Ovary (tissue), 3 donors: ENCODE data around the gene SPATA2L.

Source experiments
- CTCF ChIP-seq, 3 donors: fragments of 450-650 bp in 2 of 3; fragments of 200-600 bp in 1 of 3; IDR thresholded peaks; one replicate each; pipeline versions ENCODE4 v1.5.1 to v1.8.0; 2016 to 2022; ENCODE audit warnings: antibody characterized with exemption in 3 of 3, mild to moderate bottlenecking in 1 of 3
- EP300 ChIP-seq: sonication (generic); formaldehyde crosslinking; IDR thresholded peaks from one replicate; pipeline ENCODE4 v1.6.1; 2017; ENCODE audit warnings: antibody characterized with exemption
- POLR2A ChIP-seq: fragments of 450-650 bp; IDR thresholded peaks from one replicate; pipeline ENCODE4 v1.6.1; 2017; ENCODE audit warnings: antibody characterized with exemption, mild to moderate bottlenecking, moderate library complexity
- donor health status: DM: no; HTN: no; CAD: no.

GRCh38 chr16:89721546-89722391, 20.3 kb upstream of the SPATA2L start:
- TF ChIP-seq CTCF (IDR thresholded peaks at IDR 0.05) (no peak), POLR2A (no peak), EP300 (no peak)
